IMR-90 (cell line): Measurements from ENCODE around the gene SPTBN5. TPM values are rescaled to one million over a fixed set of nuclear protein-coding genes. Genes with fewer than 3 reads are reported as not detected.

Experiments
- ATAC-seq: fragments of 200-7000 bp; cut with Tn5 transposase; 2 replicates; pipeline ENCODE4 v1.9.1; 2020; ENCODE audit warnings: low read depth, mild to moderate bottlenecking, moderate library complexity
- BruUV-seq: library from RNA; stranded (reverse); fragments of 400-500 nt; replicated peaks from 2 replicates; lab custom pipeline; 2021; lab: Mats Ljungman, UMichigan
- CTCF ChIA-PET: fragments of 300-600 bp; formaldehyde crosslinking; extraction: SDS; loops from one replicate; lab custom pipeline; 2021; ENCODE audit warnings: antibody characterized with exemption; lab: Yijun Ruan, JAX
- POLR2A ChIA-PET: fragments of 300-600 bp; sonication (Branson Sonifier 250); formaldehyde crosslinking; loops from one replicate; lab custom pipeline; 2022; ENCODE audit warnings: antibody characterized with exemption; ENCODE audit not compliant: unreplicated experiment; lab: Charles Lee
- DNase-seq: peaks from one replicate; pipeline ENCODE4 v3.0.0; 2013
- H2AFZ ChIP-seq: replicated peaks from 2 replicates; pipeline ENCODE3; 2013; ENCODE audit warnings: low read length, mild to moderate bottlenecking; ENCODE audit not compliant: poor library complexity
- H2AK5ac ChIP-seq: 2 replicates; pipeline ENCODE4 v1.6.1; 2013; ENCODE audit warnings: low read depth, low read length, inconsistent platforms
- H2AK9ac ChIP-seq: replicated peaks from 2 replicates; pipeline ENCODE3; 2013; ENCODE audit warnings: mild to moderate bottlenecking, low read depth, low read length, moderate library complexity; ENCODE audit not compliant: poor library complexity
- H2BK120ac ChIP-seq: 2 replicates; pipeline ENCODE4 v1.6.1; 2013; ENCODE audit warnings: low read depth, low read length, inconsistent platforms
- H2BK15ac ChIP-seq: 3 replicates; pipeline ENCODE4 v1.6.1; 2013; ENCODE audit warnings: low read depth, low read length, inconsistent platforms
- H2BK20ac ChIP-seq: 2 replicates; pipeline ENCODE4 v1.6.1; 2013; ENCODE audit warnings: low read depth, mild to moderate bottlenecking, inconsistent platforms, low read length, moderate library complexity
- H2BK5ac ChIP-seq: 2 replicates; pipeline ENCODE4 v1.6.1; 2013; ENCODE audit warnings: mild to moderate bottlenecking, low read depth, low read length, inconsistent platforms; ENCODE audit not compliant: poor library complexity, severe bottlenecking
- H3K14ac ChIP-seq: replicated peaks from 2 replicates; pipeline ENCODE4 v1.6.1; 2013; ENCODE audit warnings: low read depth, low read length, inconsistent platforms
- H3K18ac ChIP-seq: 2 replicates; pipeline ENCODE4 v1.6.1; 2013; ENCODE audit warnings: low read depth, low read length, control low read depth
- H3K23ac ChIP-seq: 2 replicates; pipeline ENCODE4 v1.6.1; 2013; ENCODE audit warnings: low read depth, low read length, inconsistent platforms
- H3K27ac ChIP-seq: 2 replicates; pipeline ENCODE4 v1.5.1; 2013; ENCODE audit warnings: mild to moderate bottlenecking, control low read depth, low read length; ENCODE audit not compliant: insufficient read depth
- H3K27me3 ChIP-seq: 2 replicates; pipeline ENCODE4 v1.6.1; 2013; ENCODE audit warnings: low read length; ENCODE audit not compliant: control insufficient read depth, insufficient read depth
- H3K36me3 ChIP-seq: 2 replicates; pipeline ENCODE4 v1.6.1; 2013; ENCODE audit warnings: low read length, mixed read lengths; ENCODE audit not compliant: control insufficient read depth, insufficient read depth
- H3K4ac ChIP-seq: 2 replicates; pipeline ENCODE4 v1.6.1; 2013; ENCODE audit warnings: low read depth, low read length, inconsistent platforms
- H3K4me1 ChIP-seq: 2 replicates; pipeline ENCODE4 v1.6.1; 2013; ENCODE audit warnings: low read length, mixed read lengths; ENCODE audit not compliant: control insufficient read depth, insufficient read depth
- H3K4me2 ChIP-seq: 2 replicates; pipeline ENCODE4 v1.6.1; 2013; ENCODE audit warnings: low read depth, mild to moderate bottlenecking, control low read depth, low read length, moderate library complexity
- H3K4me3 ChIP-seq: 2 replicates; pipeline ENCODE4 v1.5.1; 2013; ENCODE audit warnings: low read depth, mild to moderate bottlenecking, control low read depth, low read length, moderate library complexity; ENCODE audit not compliant: insufficient read depth
- H3K56ac ChIP-seq: 2 replicates; pipeline ENCODE4 v1.6.1; 2013; ENCODE audit warnings: low read length, inconsistent platforms; ENCODE audit not compliant: insufficient read depth; ENCODE audit errors: extremely low read depth
- H3K79me1 ChIP-seq, 2 experiments: 2 replicates each; pipeline ENCODE4 v1.6.1; 2013; ENCODE audit warnings: low read length in 2 of 2, inconsistent platforms in 1 of 2, low read depth in 1 of 2
- H3K9ac ChIP-seq: 2 replicates; pipeline ENCODE4 v1.6.1; 2013; ENCODE audit warnings: low read depth, low read length, control low read depth
- H3K9me1 ChIP-seq: 2 replicates; pipeline ENCODE4 v1.6.1; 2013; ENCODE audit warnings: low read length, inconsistent platforms; ENCODE audit not compliant: insufficient read depth
- H3K9me3 ChIP-seq: 2 replicates; pipeline ENCODE4 v1.6.1; 2013; ENCODE audit warnings: low read length; ENCODE audit not compliant: control insufficient read depth, insufficient read depth
- H4K20me1 ChIP-seq: 2 replicates; pipeline ENCODE4 v1.6.1; 2013; ENCODE audit warnings: low read length, inconsistent platforms; ENCODE audit not compliant: insufficient read depth
- H4K5ac ChIP-seq: 2 replicates; pipeline ENCODE4 v1.6.1; 2013; ENCODE audit warnings: mild to moderate bottlenecking, low read depth, low read length, control low read depth
- H4K8ac ChIP-seq, 2 experiments: 2 replicates each; pipeline ENCODE4 v1.6.1; 2013; ENCODE audit warnings: low read depth in 2 of 2, low read length in 2 of 2, control low read depth in 1 of 2, inconsistent platforms in 1 of 2
- H4K91ac ChIP-seq: 2 replicates; pipeline ENCODE4 v1.6.1; 2013; ENCODE audit warnings: low read depth, low read length, inconsistent platforms; ENCODE audit not compliant: insufficient read depth
- CTCF ChIP-seq: conservative IDR thresholded peaks from 2 replicates; pipeline ENCODE4 v1.5.1; 2012; ENCODE audit warnings: mild to moderate bottlenecking, low read depth, low read length, improper control_type of control experiment
- MAZ ChIP-seq: IDR thresholded peaks from 2 replicates; pipeline ENCODE4 v1.6.1; 2012; ENCODE audit warnings: low read depth, mild to moderate bottlenecking, low read length, improper control_type of control experiment, moderate library complexity, borderline replicate concordance
- MXI1 ChIP-seq: IDR thresholded peaks from 2 replicates; pipeline ENCODE4 v1.6.1; 2012; ENCODE audit warnings: low read depth, mild to moderate bottlenecking, low read length, moderate library complexity, borderline replicate concordance
- SMC3 ChIP-seq: fragments of 150-350 bp; IDR thresholded peaks from 2 replicates; pipeline ENCODE4 v1.6.1; 2016; ENCODE audit warnings: low read depth, mild to moderate bottlenecking, antibody characterized with exemption, low read length, moderate library complexity
- WGBS, 2 experiments: methylation state at CpG; one replicate each; pipeline versions ENCODE4 v1.1.5 to v1.1.7; 2013; ENCODE audit warnings: missing lambda C conversion rate in 2 of 2; ENCODE audit not compliant: insufficient read length in 1 of 2; ENCODE audit errors: extremely low coverage in 2 of 2; 5-methylcytosine and 5-hydroxymethylcytosine counted together
- dilution Hi-C: fragments of 300-500 bp; cut with HindIII; formaldehyde crosslinking; loops from one replicate; pipeline ENCODE4 v1.14.3; 2018; ENCODE audit warnings: low sequenced_read_pairs; ENCODE audit not compliant: unreplicated experiment
- in situ Hi-C: fragments of 300-500 bp; cut with MboI; formaldehyde crosslinking; loops from 3 replicates; pipeline ENCODE4 v1.14.3; 2019; ENCODE audit warnings: low sequenced_read_pairs, inconsistent platforms, mixed read lengths
- intact Hi-C: fragments of 100-400 bp; cut with micrococcal nuclease; formaldehyde crosslinking; loops from 2 replicates; pipeline ENCODE4 v1.10.0; 2022
- polyA plus RNA-seq, 3 experiments: library from polyadenylated mRNA; depleted of rRNA; stranded (reverse); fragments of >200 nt; gene quantifications; 2 replicates each; pipeline ENCODE4 v1.2.3, GENCODE V29; 2012; ENCODE audit warnings: low replicate concordance in 1 of 3
- total RNA-seq: library from RNA; depleted of rRNA; stranded (reverse); fragments of >200 nt; gene quantifications from 2 replicates; pipeline ENCODE4 v1.2.3, GENCODE V29; 2012

The SPTBN5 gene
- total and polyA plus RNA-seq, 2 of the 4 experiments (the other 2 are of a cell fraction), result under 0.01 to 0.38 TPM

DNA sequence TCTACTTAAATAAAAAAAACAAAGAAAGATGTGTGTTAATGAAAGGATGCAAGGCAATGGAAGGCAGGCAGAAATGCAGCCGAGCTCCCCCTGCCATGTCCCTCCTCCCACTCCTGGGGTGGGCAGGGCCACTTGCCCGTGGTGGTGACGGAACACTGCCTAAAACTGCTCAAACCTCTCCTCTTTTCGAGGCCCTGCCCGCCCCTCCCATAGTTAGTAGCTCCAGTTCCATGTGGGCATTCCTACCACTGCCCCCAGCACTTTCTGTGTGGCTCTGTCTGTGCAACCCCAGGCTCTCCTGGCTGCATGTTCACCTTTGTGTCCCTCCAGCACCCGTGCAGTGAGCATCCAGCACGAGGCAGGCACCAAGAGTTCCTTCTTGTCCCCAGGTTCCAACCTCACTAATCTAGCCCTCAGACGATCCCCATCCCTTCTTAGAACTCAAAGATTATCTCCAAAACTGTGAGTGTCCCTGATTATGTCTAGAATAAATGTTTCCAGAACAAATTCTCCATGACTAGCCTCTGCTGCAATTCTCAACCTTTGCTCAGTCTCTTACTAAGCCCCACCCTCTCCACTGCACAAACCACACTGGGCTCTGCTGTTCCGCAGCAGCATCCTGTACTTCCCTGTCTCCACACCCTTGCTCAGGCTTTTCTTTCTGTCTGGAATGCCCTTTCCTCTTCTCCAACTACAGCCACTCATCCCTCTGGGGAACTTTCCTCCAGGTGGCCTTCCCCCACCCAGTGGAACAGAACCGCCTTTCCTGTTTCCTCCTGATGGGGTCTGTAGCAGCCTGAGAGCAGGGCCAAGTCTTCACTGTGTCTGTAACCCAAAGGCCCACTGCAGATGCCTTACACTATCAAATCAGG is 32.6 kb upstream of the SPTBN5 start:
- ChIA-PET POLR2A (no interaction called here), CTCF (no interaction called here)
- H3K4ac ChIP-seq, result peak overlapping the region; percentile 64
- H3K18ac ChIP-seq, result no peak overlapping the region
- no peaks in the 10 kb centered on the region for H3K27me3 ChIP-seq
- peak overlapping the region; percentile 56; the same call in 1 of the 2 replicates for H3K23ac ChIP-seq
- DNase-seq, result no peak
- H2BK15ac ChIP-seq, result no peak overlapping the region; the same call in 2 of the 3 replicates
- no peak for TF ChIP-seq MXI1
- TF ChIP-seq SMC3, result no peak
- no peak for TF ChIP-seq CTCF
- TF ChIP-seq MAZ, result no peak
- no peak overlapping the region for H3K27ac ChIP-seq
- H3K9me1 ChIP-seq, result peaks cover 33% of the 10 kb centered on the region
- no peak overlapping the region for H4K5ac ChIP-seq
- H4K91ac ChIP-seq, result no peak overlapping the region
- in situ Hi-C loops, result no loop called here
- H3K4me2 ChIP-seq, result no peak overlapping the region
- peaks cover 22 to 74% of the 10 kb centered on the region in 2 experiments for H3K79me1 ChIP-seq
- peaks cover 29% of the 10 kb centered on the region for H3K4me1 ChIP-seq
- H2AK5ac ChIP-seq, result peak overlapping the region; percentile 20; the same call in 1 of the 2 replicates
- dilution Hi-C loops, result no loop called here
- ATAC-seq, result no peak
- no peaks in the 10 kb centered on the region for H3K36me3 ChIP-seq
- peaks cover 17% of the 10 kb centered on the region for H4K20me1 ChIP-seq
- H2BK5ac ChIP-seq, result no peak overlapping the region
- H3K4me3 ChIP-seq, result no peak overlapping the region
- no peak overlapping the region for H2AFZ ChIP-seq
- WGBS, 2 experiments, result 96% methylated on average over 5 of the region's 10 CpGs; no CpG with 5 or more reads in 1 of the 2 experiments
- H3K9ac ChIP-seq, result no peak overlapping the region
- no peaks in the 10 kb centered on the region for H3K9me3 ChIP-seq
- H3K14ac ChIP-seq, result peak overlapping the region; percentile 25; the same call in 1 of the 2 replicates
- BruUV-seq, result no TSS peak
- no peak overlapping the region for H2AK9ac ChIP-seq
- H4K8ac ChIP-seq, result no peak overlapping the region; a peak in 1 of 4 replicates
- intact Hi-C loops, result no loop called here
- peak overlapping the region; percentile 58; the same call in 1 of the 2 replicates for H2BK120ac ChIP-seq
- no peak overlapping the region for H3K56ac ChIP-seq
- no peak overlapping the region for H2BK20ac ChIP-seq
